AG09309 (cell line): ENCODE data around the gene ACBD3.

ENCODE experiments used
- DNase-seq: peaks from one replicate; pipeline ENCODE4 v3.0.0-alpha.2; 2010; ENCODE audit warnings: low read depth
- H3K4me3 ChIP-seq: 2 replicates; pipeline ENCODE4 v1.5.1; 2011; ENCODE audit warnings: mild to moderate bottlenecking, low read depth, low read length, moderate library complexity; ENCODE audit not compliant: control insufficient read depth
- CTCF ChIP-seq: IDR thresholded peaks from 2 replicates; pipeline ENCODE4 v1.5.1; 2011; ENCODE audit warnings: mild to moderate bottlenecking, low read depth, low read length, inconsistent platforms; ENCODE audit not compliant: insufficient read depth, control insufficient read depth; ENCODE audit errors: missing control alignments

The ACBD3 gene

GRCh38 chr1:226202246-226202645, 15.7 kb upstream of the ACBD3 start:
- H3K4me3 ChIP-seq, result no peak overlapping the region
- TF ChIP-seq CTCF, result no peak
- DNase-seq, result no peak

DNA sequence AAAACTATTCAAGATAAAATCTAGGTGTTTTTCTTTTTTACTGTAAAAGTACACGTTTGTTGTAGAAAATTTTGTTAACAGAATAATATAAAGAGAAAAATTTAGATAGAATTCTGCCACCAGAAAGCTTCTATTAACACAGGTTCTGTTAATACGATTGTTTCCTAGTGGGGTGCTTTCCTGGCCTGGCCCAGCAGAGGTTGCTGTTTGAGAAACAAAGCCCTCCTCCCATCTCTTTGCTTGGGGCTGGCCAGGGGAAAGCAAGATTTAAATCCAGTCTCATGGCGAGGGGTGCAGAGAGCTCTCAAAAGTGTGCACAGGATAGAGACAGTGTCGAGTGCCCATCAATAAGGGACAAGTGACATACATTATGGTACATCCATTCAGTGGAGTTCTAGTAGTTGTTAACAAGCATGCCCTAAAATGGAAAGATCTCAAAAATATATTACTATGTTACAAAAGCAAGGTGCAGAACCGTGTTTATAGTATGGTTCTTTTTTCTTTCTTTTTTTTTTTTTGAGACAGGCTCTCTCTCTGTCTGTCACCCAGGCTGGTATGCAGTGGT, 14.6 kb upstream of the ACBD3 start:
- DNase-seq, result no peak
- peak; percentile 41 for TF ChIP-seq CTCF
- H3K4me3 ChIP-seq, result no peak overlapping the region

DNA sequence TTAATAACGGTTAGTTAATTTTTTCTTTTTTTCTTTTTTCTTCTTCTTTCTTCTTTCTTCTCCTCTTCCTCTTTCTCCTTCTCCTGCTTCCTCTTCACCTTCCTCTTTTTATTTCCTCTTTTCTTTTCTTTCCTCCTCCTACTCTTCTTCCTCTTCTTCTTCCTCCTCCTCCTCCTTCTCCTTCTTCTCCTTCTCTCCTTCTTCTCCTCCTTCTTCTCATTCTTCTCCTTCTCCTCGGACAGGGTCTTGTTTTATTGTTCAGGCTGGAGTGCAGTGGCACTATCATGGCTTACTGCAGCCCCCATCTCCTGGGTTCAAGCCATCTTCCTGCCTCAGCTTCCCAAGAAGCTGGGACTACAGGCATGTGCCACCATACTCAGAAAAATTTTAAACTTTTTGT, 13.4 kb upstream of the ACBD3 start:
- no peak overlapping the region for H3K4me3 ChIP-seq
- DNase-seq, result no peak
- no peak for TF ChIP-seq CTCF

DNA sequence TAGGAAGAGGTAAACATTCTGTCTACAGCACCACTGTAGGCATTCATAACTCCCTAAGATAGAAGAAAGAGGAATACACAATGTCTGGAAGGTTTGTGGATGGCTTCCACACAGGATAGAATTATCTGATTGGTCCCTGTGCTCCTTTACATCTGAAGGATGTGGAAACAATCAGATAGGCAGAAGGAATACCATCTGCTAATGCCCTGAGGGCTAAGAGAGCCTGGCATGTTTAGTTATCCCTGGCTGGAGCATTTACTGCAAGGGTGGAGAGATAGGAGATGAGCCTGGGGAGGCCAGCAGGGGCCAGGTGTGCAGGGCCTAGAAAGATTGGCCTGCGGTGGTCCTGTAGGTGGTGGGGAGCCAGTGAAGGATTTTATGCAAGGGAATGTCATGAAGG, 8.6 kb upstream of the ACBD3 start:
- H3K4me3 ChIP-seq, result no peak overlapping the region
- no peak for DNase-seq
- TF ChIP-seq CTCF, result no peak

DNA sequence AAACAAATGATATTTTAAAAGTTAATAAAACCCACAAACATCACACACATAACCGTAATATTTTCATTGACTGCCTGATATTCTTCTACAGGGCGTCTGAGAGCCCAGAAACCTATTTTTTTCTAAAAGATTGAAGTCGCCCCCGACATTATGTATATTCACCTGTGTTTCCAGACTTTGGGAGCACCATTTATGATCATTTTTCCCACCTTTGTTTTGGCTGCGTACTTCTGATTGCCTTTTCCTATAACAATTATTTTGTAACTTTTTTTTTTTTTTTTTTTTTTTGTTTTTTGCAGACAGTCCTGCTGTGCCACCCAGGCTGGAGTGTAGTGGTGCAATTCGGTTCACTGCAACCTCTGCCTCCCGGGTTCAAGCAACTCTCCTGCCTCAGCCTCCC, 839 bp upstream of the ACBD3 start:
- TF ChIP-seq CTCF, result no peak
- no peak for DNase-seq
- peak overlapping the region; percentile 90; the same call in 1 of the 2 replicates for H3K4me3 ChIP-seq

DNA sequence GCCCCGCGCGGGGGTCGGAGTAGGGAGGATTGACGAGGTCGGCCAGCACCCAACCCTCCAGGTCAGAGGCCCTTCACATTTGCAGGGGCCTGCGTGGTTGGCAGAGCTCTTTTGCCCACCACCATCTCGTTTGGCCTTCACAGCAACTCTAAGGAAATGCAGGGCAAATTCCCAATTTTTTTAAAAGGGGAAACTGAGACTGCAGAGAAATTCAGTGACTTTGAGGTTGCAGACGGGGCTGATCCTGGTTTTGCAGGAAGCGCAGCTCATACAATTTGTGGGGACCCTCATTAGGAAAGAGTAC, 430 bp upstream of the ACBD3 start:
- peak overlapping the region; percentile 90 for H3K4me3 ChIP-seq
- no peak for DNase-seq
- TF ChIP-seq CTCF, result no peak

DNA sequence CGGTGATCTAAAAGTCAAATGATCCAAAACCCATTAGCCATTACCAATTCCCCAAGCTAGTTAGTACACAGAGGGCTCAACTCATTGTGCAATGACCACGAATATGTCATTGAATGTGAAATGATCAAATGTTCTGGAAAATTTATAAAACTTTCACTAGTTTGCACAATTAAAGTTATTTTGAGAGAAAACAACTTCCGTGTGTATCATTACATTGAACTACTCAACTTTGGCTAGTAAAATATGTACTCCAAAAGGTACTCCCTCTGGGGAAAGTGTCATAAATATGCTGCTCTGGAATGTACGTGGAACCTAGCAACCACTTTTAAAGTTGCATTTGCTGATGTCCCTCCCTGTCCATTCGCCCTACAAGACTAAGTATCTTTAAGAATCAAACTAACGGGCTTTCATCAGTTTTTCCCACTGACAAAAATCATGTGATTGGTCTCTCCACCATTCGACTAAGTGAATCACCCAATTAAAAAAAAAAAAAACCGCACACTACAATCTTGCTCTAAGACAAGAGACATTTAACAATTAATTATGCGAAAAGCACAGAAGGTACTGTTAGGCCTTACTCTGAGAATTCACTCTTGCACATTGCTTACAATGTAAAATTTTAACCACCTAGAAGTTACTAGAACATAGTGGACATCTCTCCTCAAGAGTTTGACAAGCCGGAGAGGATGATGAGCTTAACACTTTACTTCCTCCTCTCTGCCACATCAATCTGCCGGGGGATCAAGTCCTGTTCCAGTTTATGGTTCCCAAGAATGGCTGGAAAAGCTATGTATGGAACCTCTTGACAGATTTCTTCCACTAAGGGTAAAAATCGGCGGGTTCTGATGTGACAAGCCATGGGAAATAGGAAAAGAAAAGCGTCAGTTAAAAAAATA, 1.2 kb downstream of the ACBD3 start:
- H3K4me3 ChIP-seq, result peak overlapping the region; percentile 90
- peak; percentile 21 for DNase-seq
- no peak for TF ChIP-seq CTCF
